T follicular helper cell (primary cell): ENCODE results near the gene C17orf107.
A peak's percentile ranks its signal among the peaks of the same experiment; 100 is the strongest.

Experiments used
- DNase-seq: peaks from one replicate; pipeline ENCODE4 v3.0.0-alpha.2; 2020; ENCODE audit warnings: low read depth

The C17orf107 gene

DNA sequence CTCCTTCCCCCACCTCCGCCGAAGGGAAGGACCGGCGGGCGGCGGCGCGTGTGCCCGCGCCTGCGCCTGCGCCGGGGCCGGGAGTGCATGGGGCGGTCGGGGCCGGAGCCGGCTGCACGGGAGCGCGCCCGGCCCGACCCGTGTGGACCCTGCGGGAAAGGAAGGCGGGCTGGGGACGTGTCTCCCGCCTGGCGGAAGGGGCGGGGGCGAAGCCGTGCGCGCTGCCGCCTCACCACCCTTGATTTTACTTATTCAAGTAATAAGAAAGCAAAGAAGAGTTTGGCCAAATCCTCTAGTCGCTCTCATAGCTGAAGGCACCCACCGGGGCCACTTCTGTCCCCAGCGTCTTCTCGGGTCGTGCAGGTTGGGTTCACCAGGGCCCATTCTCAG is 49.6 kb downstream of the C17orf107 start:
- peak; percentile 47 for DNase-seq

DNA sequence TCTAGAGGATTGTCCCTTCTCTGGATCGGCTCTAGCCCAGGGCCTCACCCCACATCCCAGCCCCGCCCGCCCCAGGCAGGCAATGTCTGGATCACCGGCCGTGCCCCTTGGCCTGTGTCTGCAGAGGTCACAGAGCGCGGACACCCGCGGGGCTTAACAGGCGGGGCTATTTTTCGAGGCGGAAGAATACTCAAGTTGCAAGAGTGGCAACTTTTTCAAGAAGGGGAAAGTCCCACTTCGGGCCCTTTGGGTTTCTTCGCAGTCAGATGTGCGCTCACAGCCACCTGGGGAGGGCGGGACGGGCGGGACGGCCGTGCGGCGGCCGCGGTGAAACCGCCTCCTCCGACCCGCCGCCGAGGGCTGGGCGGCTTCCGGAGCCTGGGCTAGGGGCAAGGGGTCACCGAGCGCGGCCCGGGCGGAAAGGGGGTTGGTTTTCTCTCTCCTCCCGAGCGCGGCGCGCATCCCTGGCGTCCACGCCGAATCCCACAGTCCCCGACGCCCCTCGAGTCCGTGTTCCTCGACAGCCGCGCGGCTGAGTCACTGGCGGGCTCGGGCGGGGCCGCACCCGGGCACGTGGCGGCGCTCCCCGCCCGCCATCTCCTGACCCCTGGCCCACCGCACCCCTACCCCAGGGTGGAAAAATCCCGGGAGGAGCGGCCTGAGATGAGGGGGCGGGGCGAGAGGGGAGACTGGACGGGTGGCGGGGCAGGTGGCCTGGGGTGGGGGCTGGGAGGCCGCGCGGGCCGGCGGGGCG is 50.2 kb downstream of the C17orf107 start:
- peak; percentile 68 for DNase-seq

DNA sequence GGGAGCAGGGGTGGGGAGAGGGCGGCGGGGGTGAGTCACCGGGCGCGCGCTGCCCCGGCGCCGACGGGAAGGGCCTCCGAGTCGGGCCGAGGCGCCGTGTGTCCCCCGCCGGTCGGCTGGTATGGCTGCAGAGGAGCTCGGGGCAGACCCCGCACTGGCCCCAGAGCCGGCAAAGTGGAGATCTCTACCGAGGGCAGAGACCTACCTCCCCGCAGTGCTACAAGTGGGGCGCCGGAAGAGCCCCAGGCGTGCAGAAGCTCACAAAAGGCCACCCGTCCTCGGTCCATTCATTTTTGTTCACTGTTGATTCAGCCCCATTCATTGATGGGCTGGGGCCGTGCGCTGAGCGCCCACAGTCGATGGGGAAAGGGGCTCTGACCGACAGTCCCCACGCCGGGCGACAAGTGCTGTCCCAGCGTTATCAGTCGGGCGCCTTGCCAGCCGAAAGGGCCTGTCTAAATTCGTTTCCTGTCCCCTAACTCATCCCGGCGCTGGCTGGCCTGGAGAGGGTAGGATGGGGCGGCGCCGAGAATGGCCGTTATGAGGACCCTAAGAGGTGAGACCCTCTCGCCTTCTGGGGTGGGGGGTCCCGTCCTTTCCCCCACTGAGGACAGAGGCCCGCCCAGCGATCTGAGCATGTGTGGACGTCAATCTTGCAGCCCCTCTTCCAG is 50.9 kb downstream of the C17orf107 start:
- no peak for DNase-seq

DNA sequence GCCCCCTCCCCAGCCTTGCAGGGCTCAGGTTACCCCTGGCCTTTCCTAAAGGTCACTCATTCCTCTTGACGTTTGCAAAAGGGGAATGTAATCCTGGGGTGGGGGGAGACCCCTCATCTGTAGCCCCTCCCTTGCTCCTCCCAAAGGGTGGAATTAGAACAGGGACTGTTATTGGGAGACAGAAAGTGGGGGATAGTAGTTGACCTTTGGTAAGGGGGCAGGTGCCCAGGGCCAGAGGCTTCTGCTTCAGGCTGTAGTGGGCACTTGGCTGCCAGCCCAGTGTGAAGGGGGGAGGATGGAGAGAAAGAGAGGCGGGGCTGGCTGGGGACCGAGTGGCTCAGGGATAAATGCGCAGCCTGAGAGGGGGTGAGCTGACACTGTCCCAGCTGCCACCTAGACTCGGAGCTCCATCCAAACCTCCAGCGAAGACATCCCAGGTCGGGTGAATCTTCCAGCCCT is 51.4 kb downstream of the C17orf107 start, which contains the start of gene ENO3:
TSS of gene ENO3 (plus strand) at position 374 of the 459 bp plus-strand sequence. CDS start 711 bp downstream, outside the sequence.
- no peak for DNase-seq

DNA sequence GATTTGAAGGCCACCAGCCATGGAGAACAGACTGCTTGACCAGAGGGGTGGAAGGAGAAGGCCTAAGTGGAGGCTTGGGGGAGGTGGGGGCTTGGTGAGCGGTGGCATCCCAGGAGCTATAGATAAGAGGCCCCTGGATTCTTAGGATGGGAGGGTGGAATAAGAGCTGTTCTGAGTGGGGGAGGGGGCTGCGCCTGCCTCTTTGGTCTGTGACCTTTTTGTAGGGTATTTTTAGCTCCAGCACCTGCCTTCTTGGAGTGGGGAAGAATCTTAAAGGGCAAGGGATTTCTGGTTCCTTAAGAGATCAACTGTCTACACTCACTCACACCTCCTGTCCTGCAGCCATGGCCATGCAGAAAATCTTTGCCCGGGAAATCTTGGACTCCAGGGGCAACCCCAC is 52.1 kb downstream of the C17orf107 start:
- DNase-seq: no peak
